ENCODE measurements around the gene DRGX. TPM values are rescaled to one million over a fixed set of nuclear protein-coding genes. Genes with fewer than 3 reads are reported as not detected.

The DRGX gene
- total RNA-seq, 4 donors from 2014 or later: 0.14 TPM; not detected in 3

DNA sequence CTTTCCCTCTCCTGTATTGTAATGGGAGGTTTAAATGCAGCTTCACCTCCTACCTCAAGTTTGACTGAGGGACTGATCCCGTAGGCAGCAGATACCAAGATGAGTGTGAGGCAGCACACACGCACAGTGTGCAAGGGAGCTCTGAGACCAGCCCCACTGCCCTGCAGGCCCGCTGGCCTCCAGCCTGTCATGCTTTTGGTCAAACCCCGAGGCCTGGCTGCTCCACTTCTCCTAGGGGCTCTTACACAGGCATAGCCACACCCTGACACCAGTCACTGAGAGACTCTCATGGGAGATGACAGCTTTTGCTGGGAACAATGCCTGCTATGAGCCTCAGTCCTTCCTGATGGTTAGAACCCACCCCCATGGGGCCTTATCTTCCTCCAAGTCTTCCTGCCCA lies 27.6 kb downstream of the DRGX start:
- intact Hi-C loops (cut with DNase I; ENCODE audit: low total_unique reads): no loop called here
- Histone ChIP-seq H3K4me3 (no peak overlapping the region), H3K9me3 (no peaks in the 10 kb centered on the region), H3K27ac (no peak overlapping the region), H3K4me1 (no peaks in the 10 kb centered on the region), H3K36me3 (no peaks in the 10 kb centered on the region), H3K27me3 (no peaks in the 10 kb centered on the region)
- no peak for TF ChIP-seq POLR2A (IDR thresholded peaks at IDR 0.05)
- TF ChIP-seq, protein P1, sequence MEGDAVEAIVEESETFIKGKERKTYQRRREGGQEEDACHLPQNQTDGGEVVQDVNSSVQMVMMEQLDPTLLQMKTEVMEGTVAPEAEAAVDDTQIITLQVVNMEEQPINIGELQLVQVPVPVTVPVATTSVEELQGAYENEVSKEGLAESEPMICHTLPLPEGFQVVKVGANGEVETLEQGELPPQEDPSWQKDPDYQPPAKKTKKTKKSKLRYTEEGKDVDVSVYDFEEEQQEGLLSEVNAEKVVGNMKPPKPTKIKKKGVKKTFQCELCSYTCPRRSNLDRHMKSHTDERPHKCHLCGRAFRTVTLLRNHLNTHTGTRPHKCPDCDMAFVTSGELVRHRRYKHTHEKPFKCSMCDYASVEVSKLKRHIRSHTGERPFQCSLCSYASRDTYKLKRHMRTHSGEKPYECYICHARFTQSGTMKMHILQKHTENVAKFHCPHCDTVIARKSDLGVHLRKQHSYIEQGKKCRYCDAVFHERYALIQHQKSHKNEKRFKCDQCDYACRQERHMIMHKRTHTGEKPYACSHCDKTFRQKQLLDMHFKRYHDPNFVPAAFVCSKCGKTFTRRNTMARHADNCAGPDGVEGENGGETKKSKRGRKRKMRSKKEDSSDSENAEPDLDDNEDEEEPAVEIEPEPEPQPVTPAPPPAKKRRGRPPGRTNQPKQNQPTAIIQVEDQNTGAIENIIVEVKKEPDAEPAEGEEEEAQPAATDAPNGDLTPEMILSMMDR (IDR thresholded peaks at IDR 0.05): no peak
- no peak for DNase-seq

DNA sequence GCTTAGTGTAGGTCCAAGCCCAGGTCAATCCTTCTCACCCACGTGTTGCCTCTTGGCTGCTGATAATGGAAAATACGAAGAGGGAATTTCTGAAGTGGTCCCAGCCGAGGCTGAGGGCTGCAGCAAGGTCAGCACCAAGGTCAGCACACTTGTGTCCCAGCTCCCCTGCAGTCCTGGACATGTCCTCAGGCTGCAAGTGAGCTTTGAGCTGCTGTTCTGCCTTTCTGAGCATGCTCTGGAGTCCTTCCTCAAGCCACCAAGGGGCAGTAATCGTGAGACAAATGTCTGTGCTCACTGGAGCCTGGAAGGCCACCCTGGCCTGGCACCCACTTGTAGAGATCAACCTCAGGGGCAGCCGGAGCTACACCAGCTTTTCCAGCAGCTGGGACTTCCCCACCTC lies 28.3 kb downstream of the DRGX start:
- no peak for TF ChIP-seq POLR2A (IDR thresholded peaks at IDR 0.05)
- TF ChIP-seq, protein P1 (IDR thresholded peaks at IDR 0.05): no peak
- Histone ChIP-seq H3K27ac (no peak overlapping the region), H3K36me3 (no peaks in the 10 kb centered on the region), H3K27me3 (no peaks in the 10 kb centered on the region), H3K4me1 (no peaks in the 10 kb centered on the region), H3K4me3 (no peak overlapping the region), H3K9me3 (no peaks in the 10 kb centered on the region)
- intact Hi-C loops (cut with DNase I; ENCODE audit: low total_unique reads): no loop called here
- DNase-seq: no peak

DNA sequence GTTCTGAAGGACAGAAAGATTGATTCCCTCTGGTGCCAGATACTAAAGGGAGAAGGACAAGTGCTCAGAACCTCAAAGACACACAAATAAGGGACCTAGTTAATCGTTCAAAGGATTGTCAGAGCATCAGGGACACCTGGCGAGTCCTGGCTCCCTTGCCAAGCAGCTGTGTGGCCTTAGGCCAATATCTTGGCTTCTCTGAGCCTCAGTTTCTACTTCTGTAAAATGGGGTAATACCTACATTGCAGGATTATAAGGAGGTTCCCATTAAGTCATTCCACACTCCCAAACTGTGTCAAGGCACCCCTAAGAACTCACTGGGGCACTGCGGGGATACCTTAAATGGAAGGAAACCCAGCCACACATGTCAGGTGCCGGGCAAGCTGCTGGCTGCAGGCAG lies 29.4 kb downstream of the DRGX start:
- intact Hi-C loops (cut with DNase I; ENCODE audit: low total_unique reads): no loop called here
- DNase-seq: no peak
- no peak overlapping the region for H3K4me3 ChIP-seq
- no peaks in the 10 kb centered on the region for H3K36me3 ChIP-seq
- no peaks in the 10 kb centered on the region for H3K27me3 ChIP-seq
- H3K4me1 ChIP-seq: no peaks in the 10 kb centered on the region
- no peaks in the 10 kb centered on the region for H3K9me3 ChIP-seq
- TF ChIP-seq, protein P1 (IDR thresholded peaks at IDR 0.05): no peak
- no peak for TF ChIP-seq POLR2A (IDR thresholded peaks at IDR 0.05)
- no peak overlapping the region for H3K27ac ChIP-seq

DNA sequence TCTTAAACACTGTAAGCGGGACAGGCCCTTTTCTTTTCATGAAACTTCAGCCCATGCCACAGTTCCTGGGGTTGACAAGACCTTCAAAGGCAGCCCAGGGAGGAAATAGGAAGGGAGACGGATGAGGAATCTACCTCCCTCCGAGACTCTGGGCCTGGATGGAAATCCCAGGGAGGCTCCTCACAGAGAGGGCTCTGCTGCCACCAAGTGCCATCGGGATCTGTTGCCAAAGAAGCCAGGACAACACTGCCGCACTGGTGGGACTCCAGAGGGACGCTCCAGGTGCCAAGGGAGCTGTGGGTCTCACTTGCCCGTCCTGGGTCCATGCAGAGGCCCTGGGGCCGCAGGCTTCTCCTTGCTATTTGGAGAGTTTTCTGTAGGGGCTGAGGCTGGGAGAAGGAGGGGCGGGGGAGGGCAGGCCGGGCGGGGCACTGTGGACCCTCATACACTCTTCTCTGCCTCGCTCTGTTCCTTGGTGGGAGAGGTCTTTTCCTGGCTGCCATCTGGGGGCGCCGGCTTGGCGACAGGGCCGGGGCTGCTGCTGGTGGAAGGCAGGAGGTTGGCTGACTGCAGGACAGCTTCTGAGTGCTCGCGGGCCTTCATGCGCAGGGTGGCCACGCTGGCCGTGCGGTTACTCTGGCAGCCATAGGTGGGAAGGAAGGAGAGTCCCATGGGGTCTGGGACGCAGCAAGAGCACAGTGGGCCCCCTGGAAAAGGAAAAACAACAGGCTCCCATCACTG lies 30.0 kb downstream of the DRGX start:
- no peak for DNase-seq
- Histone ChIP-seq H3K27me3 (no peaks in the 10 kb centered on the region), H3K4me1 (no peaks in the 10 kb centered on the region), H3K36me3 (no peaks in the 10 kb centered on the region), H3K9me3 (no peaks in the 10 kb centered on the region), H3K27ac (no peak overlapping the region), H3K4me3 (no peak overlapping the region)
- TF ChIP-seq, protein P1 (IDR thresholded peaks at IDR 0.05): no peak
- TF ChIP-seq POLR2A (IDR thresholded peaks at IDR 0.05): no peak
- intact Hi-C loops (cut with DNase I; ENCODE audit: low total_unique reads): no loop called here

DNA sequence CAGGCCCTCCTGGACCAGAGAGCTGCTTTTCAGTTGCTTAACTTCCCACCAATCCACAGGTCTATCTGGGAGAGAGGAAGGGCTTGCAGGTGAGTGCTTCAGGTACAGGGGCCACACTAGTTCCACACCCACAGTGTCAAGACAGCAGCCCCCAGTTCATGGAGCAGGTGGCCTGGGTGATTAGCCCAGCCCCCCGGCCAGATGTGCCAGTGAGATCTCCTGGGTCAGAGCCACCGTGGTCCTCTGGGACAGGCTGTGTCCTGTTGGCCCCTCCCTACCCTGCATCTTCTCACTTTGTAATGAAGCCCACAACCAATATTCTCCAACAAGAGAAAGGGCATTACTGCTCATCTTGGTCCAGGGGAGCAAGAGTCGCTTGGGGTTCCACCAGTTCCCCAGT lies 30.6 kb downstream of the DRGX start:
- no peaks in the 10 kb centered on the region for H3K4me1 ChIP-seq
- DNase-seq: no peak
- TF ChIP-seq POLR2A (IDR thresholded peaks at IDR 0.05): no peak
- TF ChIP-seq, protein P1 (IDR thresholded peaks at IDR 0.05): no peak

More for the DNA sequence above, 30.6 kb downstream of the DRGX start:
- Histone ChIP-seq H3K9me3 (no peaks in the 10 kb centered on the region), H3K36me3 (no peaks in the 10 kb centered on the region), H3K27me3 (no peaks in the 10 kb centered on the region), H3K27ac (no peak overlapping the region), H3K4me3 (no peak overlapping the region)
- intact Hi-C loops (cut with DNase I; ENCODE audit: low total_unique reads): no loop called here

Data from uterus (tissue), 4 donors.